ENCODE results near the gene FYCO1. TPM values are rescaled to one million over a fixed set of nuclear protein-coding genes. Genes with fewer than 3 reads are reported as not detected.
"Not testable (repeated sequence)": the region's sequence is repeated elsewhere in the genome, so short reads cannot be mapped to it uniquely, and the experiment has no call there.

FYCO1 gene
- total RNA-seq, 1 donor from 2014 or later: 31.8 TPM

DNA sequence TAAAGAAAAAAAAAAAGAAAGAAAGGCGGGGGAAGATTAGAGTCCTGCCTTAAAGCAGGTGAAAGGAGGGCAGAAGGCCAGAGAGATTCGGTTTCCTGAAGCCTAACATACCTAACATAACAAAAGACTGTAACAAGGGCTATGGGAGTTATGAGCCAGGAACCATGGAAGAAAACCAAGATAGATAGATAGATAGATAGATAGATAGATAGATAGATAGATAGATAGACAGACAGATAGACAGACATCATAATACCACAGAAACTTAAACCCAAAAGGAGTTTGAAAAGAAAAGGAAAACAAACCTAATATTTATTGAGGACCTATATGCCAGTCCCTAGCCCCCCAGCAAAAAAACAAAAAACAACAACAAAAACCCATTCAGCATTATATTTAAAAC, 2.3 kb upstream of the FYCO1 start:
- Mint-ChIP-seq H3K27ac (ENCODE audit: unreplicated experiment) (no peak overlapping the region), H3K4me3 (ENCODE audit: unreplicated experiment) (no peak overlapping the region), H3K9me3 (ENCODE audit: unreplicated experiment) (no peaks in the 10 kb centered on the region), H3K36me3 (ENCODE audit: unreplicated experiment) (no peaks in the 10 kb centered on the region), H3K4me1 (ENCODE audit: unreplicated experiment) (peaks cover 5% of the 10 kb centered on the region), H3K27me3 (ENCODE audit: unreplicated experiment) (peaks cover 21% of the 10 kb centered on the region)
- TF ChIP-seq CTCF (IDR thresholded peaks at IDR 0.05): no peak
- DNase-seq (ENCODE audit: extremely low spot score, unreplicated experiment): no peak

DNA sequence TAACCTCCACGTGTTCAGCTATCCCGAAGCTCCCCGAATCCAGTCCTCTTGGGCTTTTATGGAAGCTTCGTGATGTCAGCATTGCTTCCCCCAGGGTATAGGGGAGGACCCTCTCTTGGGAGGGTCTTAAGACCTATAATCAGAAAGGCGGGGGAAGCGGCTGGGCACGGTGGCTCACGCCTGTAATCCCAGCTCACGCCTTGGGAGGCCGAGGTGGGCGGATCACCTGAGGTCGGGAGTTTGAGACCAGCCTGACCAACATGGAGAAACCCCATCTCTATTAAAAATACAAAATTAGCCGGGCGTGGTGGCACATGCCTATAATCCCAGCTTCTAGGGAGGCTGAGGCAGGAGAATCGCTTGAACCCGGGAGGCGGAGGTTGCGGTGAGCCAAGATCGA, 1.9 kb upstream of the FYCO1 start:
- not testable (repeated sequence) for H3K4me3 Mint-ChIP-seq (ENCODE audit: unreplicated experiment); H3K27ac Mint-ChIP-seq (ENCODE audit: unreplicated experiment); DNase-seq (ENCODE audit: extremely low spot score, unreplicated experiment); H3K4me1 Mint-ChIP-seq (ENCODE audit: unreplicated experiment); H3K36me3 Mint-ChIP-seq (ENCODE audit: unreplicated experiment); H3K9me3 Mint-ChIP-seq (ENCODE audit: unreplicated experiment)
- peaks cover 21% of the 10 kb centered on the region for H3K27me3 Mint-ChIP-seq (ENCODE audit: unreplicated experiment)

GRCh38 chr3:45994419-45995235, 997 bp downstream of the FYCO1 start:
- peaks cover 5% of the 10 kb centered on the region for H3K4me1 Mint-ChIP-seq (ENCODE audit: unreplicated experiment)
- H3K27ac Mint-ChIP-seq (ENCODE audit: unreplicated experiment): peak overlapping the region; percentile 62
- H3K4me3 Mint-ChIP-seq (ENCODE audit: unreplicated experiment): peak overlapping the region; percentile 81
- DNase-seq (ENCODE audit: extremely low spot score, unreplicated experiment): no peak
- H3K27me3 Mint-ChIP-seq (ENCODE audit: unreplicated experiment): peaks cover 15% of the 10 kb centered on the region
- TF ChIP-seq CTCF (IDR thresholded peaks at IDR 0.05): no peak
- no peaks in the 10 kb centered on the region for H3K36me3 Mint-ChIP-seq (ENCODE audit: unreplicated experiment)
- no peaks in the 10 kb centered on the region for H3K9me3 Mint-ChIP-seq (ENCODE audit: unreplicated experiment)

GRCh38 chr3:45993421-45994027, 2.1 kb downstream of the FYCO1 start:
- Mint-ChIP-seq H3K27me3 (ENCODE audit: unreplicated experiment) (peaks cover 6% of the 10 kb centered on the region), H3K4me3 (ENCODE audit: unreplicated experiment) (no peak overlapping the region), H3K4me1 (ENCODE audit: unreplicated experiment) (peaks cover 8% of the 10 kb centered on the region), H3K9me3 (ENCODE audit: unreplicated experiment) (no peaks in the 10 kb centered on the region), H3K36me3 (ENCODE audit: unreplicated experiment) (no peaks in the 10 kb centered on the region), H3K27ac (ENCODE audit: unreplicated experiment) (no peak overlapping the region)
- TF ChIP-seq CTCF (IDR thresholded peaks at IDR 0.05): no peak
- no peak for DNase-seq (ENCODE audit: extremely low spot score, unreplicated experiment)

- Mint-ChIP-seq H3K4me1 (ENCODE audit: unreplicated experiment) (peaks cover 12% of the 10 kb centered on the region), H3K27me3 (ENCODE audit: unreplicated experiment) (peaks cover under 1% of the 10 kb centered on the region), H3K9me3 (ENCODE audit: unreplicated experiment) (no peaks in the 10 kb centered on the region), H3K36me3 (ENCODE audit: unreplicated experiment) (no peaks in the 10 kb centered on the region), H3K27ac (ENCODE audit: unreplicated experiment) (no peak overlapping the region), H3K4me3 (ENCODE audit: unreplicated experiment) (no peak overlapping the region)
- no peak for DNase-seq (ENCODE audit: extremely low spot score, unreplicated experiment)
- no peak for TF ChIP-seq CTCF (IDR thresholded peaks at IDR 0.05)
Observed at GRCh38 chr3:45992821-45993221, 2.8 kb downstream of the FYCO1 start.
